Measurements from ENCODE around the gene NAT16.

DNA sequence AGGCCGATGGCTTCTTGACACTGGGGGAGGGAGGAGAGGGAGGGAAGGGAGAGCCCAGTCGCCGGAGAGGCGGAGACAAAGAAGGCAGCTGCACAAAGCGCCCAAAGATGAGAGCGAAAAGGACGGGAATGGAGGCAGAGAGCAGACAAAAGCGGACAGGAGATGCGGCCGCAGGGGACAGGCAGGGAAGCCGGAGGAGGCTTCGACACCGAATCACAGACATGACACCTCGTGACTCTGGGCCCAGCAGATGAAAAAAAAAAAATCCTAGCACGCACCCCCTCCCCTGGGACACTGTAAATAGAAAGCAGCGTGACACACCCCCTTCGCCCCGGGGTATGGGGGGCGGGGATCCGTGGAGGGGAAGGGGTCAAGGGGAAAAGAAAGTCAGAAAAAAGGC is 976 bp downstream of the NAT16 start:
- TF ChIP-seq, protein P1, sequence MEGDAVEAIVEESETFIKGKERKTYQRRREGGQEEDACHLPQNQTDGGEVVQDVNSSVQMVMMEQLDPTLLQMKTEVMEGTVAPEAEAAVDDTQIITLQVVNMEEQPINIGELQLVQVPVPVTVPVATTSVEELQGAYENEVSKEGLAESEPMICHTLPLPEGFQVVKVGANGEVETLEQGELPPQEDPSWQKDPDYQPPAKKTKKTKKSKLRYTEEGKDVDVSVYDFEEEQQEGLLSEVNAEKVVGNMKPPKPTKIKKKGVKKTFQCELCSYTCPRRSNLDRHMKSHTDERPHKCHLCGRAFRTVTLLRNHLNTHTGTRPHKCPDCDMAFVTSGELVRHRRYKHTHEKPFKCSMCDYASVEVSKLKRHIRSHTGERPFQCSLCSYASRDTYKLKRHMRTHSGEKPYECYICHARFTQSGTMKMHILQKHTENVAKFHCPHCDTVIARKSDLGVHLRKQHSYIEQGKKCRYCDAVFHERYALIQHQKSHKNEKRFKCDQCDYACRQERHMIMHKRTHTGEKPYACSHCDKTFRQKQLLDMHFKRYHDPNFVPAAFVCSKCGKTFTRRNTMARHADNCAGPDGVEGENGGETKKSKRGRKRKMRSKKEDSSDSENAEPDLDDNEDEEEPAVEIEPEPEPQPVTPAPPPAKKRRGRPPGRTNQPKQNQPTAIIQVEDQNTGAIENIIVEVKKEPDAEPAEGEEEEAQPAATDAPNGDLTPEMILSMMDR (IDR thresholded peaks at IDR 0.05), result no peak
- TF ChIP-seq POLR2A (IDR thresholded peaks at IDR 0.05), result no peak
- no peak for TF ChIP-seq POLR2AphosphoS5 (IDR thresholded peaks at IDR 0.05)
